ENCODE measurements around the gene MACROD1. TPM values are rescaled to one million over a fixed set of nuclear protein-coding genes. Genes with fewer than 3 reads are reported as not detected.
A peak's percentile ranks its signal among the peaks of the same experiment; 100 is the strongest.

MACROD1 gene
- total and polyA plus RNA-seq, 9 of the 15 experiments (the other 6 are each of a cell fraction or from before 2014, with no cell fraction given), result 1.1 to 60.0 (median 26.4) TPM

- TF ChIP-seq MTA1 (IDR thresholded peaks at IDR 0.05; ENCODE audit: borderline replicate concordance), result peak; percentile 85
- peak; percentile 47; the same call in 1 of the 2 replicates for TF ChIP-seq GATAD2B (IDR thresholded peaks at IDR 0.05; ENCODE audit: borderline replicate concordance)
- TF ChIP-seq ZNF511 (CRISPR knock-in tag; IDR thresholded peaks at IDR 0.05), result no peak; the same call in 1 of the 2 replicates
- TF ChIP-seq TBP (optimal IDR thresholded peaks at IDR 0.05; ENCODE audit: low read depth, low read length), result peak; percentile 52
- TF ChIP-seq ZNF668 (CRISPR knock-in tag; IDR thresholded peaks at IDR 0.05), result no peak
- TF ChIP-seq ZNF3 (CRISPR knock-in tag; IDR thresholded peaks at IDR 0.05), result no peak
- no peak for TF ChIP-seq SRSF9 (IDR thresholded peaks at IDR 0.05; ENCODE audit: borderline replicate concordance, low read depth, low read length)
- no peak for TF ChIP-seq CLOCK (CRISPR knock-in tag; IDR thresholded peaks at IDR 0.05; ENCODE audit: borderline replicate concordance)
- no peak for TF ChIP-seq ETS2 (tag; IDR thresholded peaks at IDR 0.05; ENCODE audit: borderline replicate concordance, poor library complexity, severe bottlenecking)
- no peak for TF ChIP-seq NEUROD1 (IDR thresholded peaks at IDR 0.05; ENCODE audit: borderline replicate concordance, low read depth, low read length, partially characterized antibody)
- TF ChIP-seq, protein P1, sequence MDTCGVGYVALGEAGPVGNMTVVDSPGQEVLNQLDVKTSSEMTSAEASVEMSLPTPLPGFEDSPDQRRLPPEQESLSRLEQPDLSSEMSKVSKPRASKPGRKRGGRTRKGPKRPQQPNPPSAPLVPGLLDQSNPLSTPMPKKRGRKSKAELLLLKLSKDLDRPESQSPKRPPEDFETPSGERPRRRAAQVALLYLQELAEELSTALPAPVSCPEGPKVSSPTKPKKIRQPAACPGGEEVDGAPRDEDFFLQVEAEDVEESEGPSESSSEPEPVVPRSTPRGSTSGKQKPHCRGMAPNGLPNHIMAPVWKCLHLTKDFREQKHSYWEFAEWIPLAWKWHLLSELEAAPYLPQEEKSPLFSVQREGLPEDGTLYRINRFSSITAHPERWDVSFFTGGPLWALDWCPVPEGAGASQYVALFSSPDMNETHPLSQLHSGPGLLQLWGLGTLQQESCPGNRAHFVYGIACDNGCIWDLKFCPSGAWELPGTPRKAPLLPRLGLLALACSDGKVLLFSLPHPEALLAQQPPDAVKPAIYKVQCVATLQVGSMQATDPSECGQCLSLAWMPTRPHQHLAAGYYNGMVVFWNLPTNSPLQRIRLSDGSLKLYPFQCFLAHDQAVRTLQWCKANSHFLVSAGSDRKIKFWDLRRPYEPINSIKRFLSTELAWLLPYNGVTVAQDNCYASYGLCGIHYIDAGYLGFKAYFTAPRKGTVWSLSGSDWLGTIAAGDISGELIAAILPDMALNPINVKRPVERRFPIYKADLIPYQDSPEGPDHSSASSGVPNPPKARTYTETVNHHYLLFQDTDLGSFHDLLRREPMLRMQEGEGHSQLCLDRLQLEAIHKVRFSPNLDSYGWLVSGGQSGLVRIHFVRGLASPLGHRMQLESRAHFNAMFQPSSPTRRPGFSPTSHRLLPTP (IDR thresholded peaks at IDR 0.05; ENCODE audit: borderline replicate concordance, extremely low read depth, insufficient read length), result no peak
- TF ChIP-seq SMC3 (conservative IDR thresholded peaks at IDR 0.05; ENCODE audit: insufficient read depth, low read depth, low read length), result peak; percentile 42; the same call in 1 of the 2 replicates
- no peak for TF ChIP-seq ZNF253 (CRISPR knock-in tag; conservative IDR thresholded peaks at IDR 0.05)
- no peak for TF ChIP-seq ILK (tag; IDR thresholded peaks at IDR 0.05; ENCODE audit: borderline replicate concordance, low read depth)
- no peak for TF ChIP-seq SMAD2 (IDR thresholded peaks at IDR 0.05; ENCODE audit: low read depth, low read length)
- peak; percentile 99 for TF ChIP-seq KDM2B (CRISPR knock-in tag; IDR thresholded peaks at IDR 0.05)
- TF ChIP-seq, protein P2, sequence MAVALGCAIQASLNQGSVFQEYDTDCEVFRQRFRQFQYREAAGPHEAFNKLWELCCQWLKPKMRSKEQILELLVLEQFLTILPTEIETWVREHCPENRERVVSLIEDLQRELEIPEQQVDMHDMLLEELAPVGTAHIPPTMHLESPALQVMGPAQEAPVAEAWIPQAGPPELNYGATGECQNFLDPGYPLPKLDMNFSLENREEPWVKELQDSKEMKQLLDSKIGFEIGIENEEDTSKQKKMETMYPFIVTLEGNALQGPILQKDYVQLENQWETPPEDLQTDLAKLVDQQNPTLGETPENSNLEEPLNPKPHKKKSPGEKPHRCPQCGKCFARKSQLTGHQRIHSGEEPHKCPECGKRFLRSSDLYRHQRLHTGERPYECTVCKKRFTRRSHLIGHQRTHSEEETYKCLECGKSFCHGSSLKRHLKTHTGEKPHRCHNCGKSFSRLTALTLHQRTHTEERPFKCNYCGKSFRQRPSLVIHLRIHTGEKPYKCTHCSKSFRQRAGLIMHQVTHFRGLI (CRISPR knock-in tag; IDR thresholded peaks at IDR 0.05), result no peak
- TF ChIP-seq HIVEP1 (CRISPR knock-in tag; IDR thresholded peaks at IDR 0.05), result no peak
- TF ChIP-seq ELK1 (CRISPR knock-in tag; IDR thresholded peaks at IDR 0.05), result no peak
Observed at GRCh38 chr11:64007629-64008282, 158.2 kb downstream of the MACROD1 start (continued).
